ENCODE results near the gene CRYL1. TPM values are rescaled to one million over a fixed set of nuclear protein-coding genes. Genes with fewer than 3 reads are reported as not detected.

CRYL1 gene
- polyA plus RNA-seq, 1 donor from 2014 or later, result 10.6 TPM

- H3K27me3 ChIP-seq (ENCODE audit: insufficient read depth, low read depth, low read length), result no peaks in the 10 kb centered on the region
- H3K79me2 ChIP-seq (replicated peaks; ENCODE audit: insufficient read depth, low read length), result no peaks in the 10 kb centered on the region
- no peak overlapping the region for H3K27ac ChIP-seq (ENCODE audit: low read length)
- no peaks in the 10 kb centered on the region for H3K36me3 ChIP-seq (ENCODE audit: insufficient read depth, low read length)
- H3K9me3 ChIP-seq (ENCODE audit: low read length), result peaks cover 5% of the 10 kb centered on the region
- H2AFZ ChIP-seq (ENCODE audit: low read depth, low read length), result no peak overlapping the region
- no peak overlapping the region for H3K9ac ChIP-seq (ENCODE audit: low read length)
- H3K9me2 ChIP-seq (ENCODE audit: insufficient read depth, low read length), result no peaks in the 10 kb centered on the region
- H4K20me1 ChIP-seq (ENCODE audit: insufficient read depth), result no peaks in the 10 kb centered on the region
- H3F3A ChIP-seq (ENCODE audit: insufficient read depth, low read length, poor library complexity, severe bottlenecking), result no peaks in the 10 kb centered on the region
- H3K4me2 ChIP-seq (ENCODE audit: low read length), result no peak overlapping the region
- no peak overlapping the region for H3K4me3 ChIP-seq (ENCODE audit: low read length)
- TF ChIP-seq RAD21 (conservative IDR thresholded peaks at IDR 0.05), result no peak
- no peak for TF ChIP-seq SMC3 (conservative IDR thresholded peaks at IDR 0.05; ENCODE audit: poor library complexity)
- no peak for TF ChIP-seq MXI1 (conservative IDR thresholded peaks at IDR 0.05; ENCODE audit: poor library complexity, severe bottlenecking)
- no peak for TF ChIP-seq POLR2AphosphoS5 (IDR thresholded peaks at IDR 0.05)
- no peak for TF ChIP-seq EZH2 (IDR thresholded peaks at IDR 0.05; ENCODE audit: borderline replicate concordance, insufficient read depth, low read length, poor library complexity, severe bottlenecking)
- TF ChIP-seq TAF1 (IDR thresholded peaks at IDR 0.05; ENCODE audit: low read depth), result no peak
- no peak for TF ChIP-seq EP300 (conservative IDR thresholded peaks at IDR 0.05; ENCODE audit: poor library complexity, severe bottlenecking)
- TF ChIP-seq CTCF (IDR thresholded peaks at IDR 0.05; ENCODE audit: poor library complexity, severe bottlenecking), result no peak
- no peak for TF ChIP-seq REST (IDR thresholded peaks at IDR 0.05; ENCODE audit: borderline replicate concordance)
Measured at GRCh38 chr13:20446900-20447299, 78.8 kb downstream of the CRYL1 start.

- no peak overlapping the region for H3K27ac ChIP-seq (ENCODE audit: low read length)
- H3K4me2 ChIP-seq (ENCODE audit: low read length), result no peak overlapping the region
- peaks cover 5% of the 10 kb centered on the region for H3K9me3 ChIP-seq (ENCODE audit: low read length)
- no peaks in the 10 kb centered on the region for H3K27me3 ChIP-seq (ENCODE audit: insufficient read depth, low read depth, low read length)
- H3K9me2 ChIP-seq (ENCODE audit: insufficient read depth, low read length), result no peaks in the 10 kb centered on the region
- H3K4me3 ChIP-seq (ENCODE audit: low read length), result no peak overlapping the region
- no peaks in the 10 kb centered on the region for H4K20me1 ChIP-seq (ENCODE audit: insufficient read depth)
- H3K9ac ChIP-seq (ENCODE audit: low read length), result no peak overlapping the region
- no peaks in the 10 kb centered on the region for H3K79me2 ChIP-seq (replicated peaks; ENCODE audit: insufficient read depth, low read length)
- no peaks in the 10 kb centered on the region for H3F3A ChIP-seq (ENCODE audit: insufficient read depth, low read length, poor library complexity, severe bottlenecking)
- no peak overlapping the region for H2AFZ ChIP-seq (ENCODE audit: low read depth, low read length)
- H3K36me3 ChIP-seq (ENCODE audit: insufficient read depth, low read length), result no peaks in the 10 kb centered on the region
- TF ChIP-seq MXI1 (conservative IDR thresholded peaks at IDR 0.05; ENCODE audit: poor library complexity, severe bottlenecking), result no peak
- TF ChIP-seq SMC3 (conservative IDR thresholded peaks at IDR 0.05; ENCODE audit: poor library complexity), result no peak
- no peak for TF ChIP-seq TAF1 (IDR thresholded peaks at IDR 0.05; ENCODE audit: low read depth)
- no peak for TF ChIP-seq CTCF (IDR thresholded peaks at IDR 0.05; ENCODE audit: poor library complexity, severe bottlenecking)
- TF ChIP-seq REST (IDR thresholded peaks at IDR 0.05; ENCODE audit: borderline replicate concordance), result no peak
- no peak for TF ChIP-seq POLR2AphosphoS5 (IDR thresholded peaks at IDR 0.05)
- TF ChIP-seq EP300 (conservative IDR thresholded peaks at IDR 0.05; ENCODE audit: poor library complexity, severe bottlenecking), result no peak
Measured at GRCh38 chr13:20446405-20446804, 79.3 kb downstream of the CRYL1 start.

Measured in neural cell (in vitro differentiated cells).